ENCODE data around the gene PRSS22.

Gene PRSS22

GRCh38 chr16:2879854-2880508, 22.0 kb upstream of the PRSS22 start:
- TF ChIP-seq, protein P1, sequence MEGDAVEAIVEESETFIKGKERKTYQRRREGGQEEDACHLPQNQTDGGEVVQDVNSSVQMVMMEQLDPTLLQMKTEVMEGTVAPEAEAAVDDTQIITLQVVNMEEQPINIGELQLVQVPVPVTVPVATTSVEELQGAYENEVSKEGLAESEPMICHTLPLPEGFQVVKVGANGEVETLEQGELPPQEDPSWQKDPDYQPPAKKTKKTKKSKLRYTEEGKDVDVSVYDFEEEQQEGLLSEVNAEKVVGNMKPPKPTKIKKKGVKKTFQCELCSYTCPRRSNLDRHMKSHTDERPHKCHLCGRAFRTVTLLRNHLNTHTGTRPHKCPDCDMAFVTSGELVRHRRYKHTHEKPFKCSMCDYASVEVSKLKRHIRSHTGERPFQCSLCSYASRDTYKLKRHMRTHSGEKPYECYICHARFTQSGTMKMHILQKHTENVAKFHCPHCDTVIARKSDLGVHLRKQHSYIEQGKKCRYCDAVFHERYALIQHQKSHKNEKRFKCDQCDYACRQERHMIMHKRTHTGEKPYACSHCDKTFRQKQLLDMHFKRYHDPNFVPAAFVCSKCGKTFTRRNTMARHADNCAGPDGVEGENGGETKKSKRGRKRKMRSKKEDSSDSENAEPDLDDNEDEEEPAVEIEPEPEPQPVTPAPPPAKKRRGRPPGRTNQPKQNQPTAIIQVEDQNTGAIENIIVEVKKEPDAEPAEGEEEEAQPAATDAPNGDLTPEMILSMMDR (IDR thresholded peaks at IDR 0.05; ENCODE audit: borderline replicate concordance, insufficient read depth, low read depth, low read length): no peak
- H3K4me3 ChIP-seq (ENCODE audit: low read depth, low read length): no peak overlapping the region

DNA sequence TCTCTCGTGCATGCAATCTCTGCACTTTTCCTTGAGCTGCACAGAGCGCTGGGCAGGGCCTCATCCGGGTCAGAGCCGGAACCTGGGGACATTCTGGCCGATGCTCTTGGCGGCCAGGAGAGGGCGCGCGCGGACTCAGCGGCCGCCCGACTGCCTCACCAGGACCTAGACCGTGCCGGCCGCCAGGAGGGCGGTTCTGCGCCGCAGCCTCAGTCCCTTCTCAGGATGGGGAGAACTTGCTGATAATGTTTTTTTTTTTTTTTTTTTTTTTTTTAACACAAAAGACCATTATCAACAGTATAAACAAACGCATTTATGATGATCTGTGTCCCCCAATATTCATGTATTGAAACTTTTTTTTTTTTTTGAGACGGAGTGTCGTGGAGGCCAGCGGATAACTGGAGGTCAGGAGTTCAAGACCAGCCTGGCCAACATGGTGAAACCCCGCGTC, 17.0 kb upstream of the PRSS22 start:
- TF ChIP-seq, protein P1 (IDR thresholded peaks at IDR 0.05; ENCODE audit: borderline replicate concordance, insufficient read depth, low read depth, low read length): peak; percentile 96
- no peak overlapping the region for H3K4me3 ChIP-seq (ENCODE audit: low read depth, low read length)

GRCh38 chr16:2874032-2874911, 16.3 kb upstream of the PRSS22 start:
- H3K4me3 ChIP-seq (ENCODE audit: low read depth, low read length): no peak overlapping the region

DNA sequence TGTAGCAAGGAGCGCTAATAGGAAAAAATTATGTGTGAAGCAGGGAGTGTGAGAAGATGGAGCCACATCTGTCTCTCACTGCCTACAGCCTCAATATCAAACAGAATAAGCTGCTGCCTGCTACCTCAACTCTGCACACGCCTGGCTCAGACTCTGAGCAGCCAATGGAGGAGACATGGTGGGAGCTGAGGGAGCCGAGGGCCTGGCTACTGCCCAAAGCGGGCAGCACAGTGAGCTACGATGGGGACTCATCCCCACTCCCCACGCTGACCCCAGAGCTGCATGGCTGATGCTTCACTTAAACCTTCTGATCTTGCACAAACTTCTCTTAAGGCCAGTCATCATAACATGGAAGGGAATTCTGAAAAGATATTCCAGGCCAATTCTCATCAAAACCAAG, 14.0 kb upstream of the PRSS22 start:
- TF ChIP-seq, protein P1 (IDR thresholded peaks at IDR 0.05; ENCODE audit: borderline replicate concordance, insufficient read depth, low read depth, low read length): no peak
- H3K4me3 ChIP-seq (ENCODE audit: low read depth, low read length): no peak overlapping the region

More at GRCh38 chr16:2874032-2874911, 16.3 kb upstream of the PRSS22 start:
- TF ChIP-seq, protein P1 (IDR thresholded peaks at IDR 0.05; ENCODE audit: borderline replicate concordance, insufficient read depth, low read depth, low read length): no peak

DNA sequence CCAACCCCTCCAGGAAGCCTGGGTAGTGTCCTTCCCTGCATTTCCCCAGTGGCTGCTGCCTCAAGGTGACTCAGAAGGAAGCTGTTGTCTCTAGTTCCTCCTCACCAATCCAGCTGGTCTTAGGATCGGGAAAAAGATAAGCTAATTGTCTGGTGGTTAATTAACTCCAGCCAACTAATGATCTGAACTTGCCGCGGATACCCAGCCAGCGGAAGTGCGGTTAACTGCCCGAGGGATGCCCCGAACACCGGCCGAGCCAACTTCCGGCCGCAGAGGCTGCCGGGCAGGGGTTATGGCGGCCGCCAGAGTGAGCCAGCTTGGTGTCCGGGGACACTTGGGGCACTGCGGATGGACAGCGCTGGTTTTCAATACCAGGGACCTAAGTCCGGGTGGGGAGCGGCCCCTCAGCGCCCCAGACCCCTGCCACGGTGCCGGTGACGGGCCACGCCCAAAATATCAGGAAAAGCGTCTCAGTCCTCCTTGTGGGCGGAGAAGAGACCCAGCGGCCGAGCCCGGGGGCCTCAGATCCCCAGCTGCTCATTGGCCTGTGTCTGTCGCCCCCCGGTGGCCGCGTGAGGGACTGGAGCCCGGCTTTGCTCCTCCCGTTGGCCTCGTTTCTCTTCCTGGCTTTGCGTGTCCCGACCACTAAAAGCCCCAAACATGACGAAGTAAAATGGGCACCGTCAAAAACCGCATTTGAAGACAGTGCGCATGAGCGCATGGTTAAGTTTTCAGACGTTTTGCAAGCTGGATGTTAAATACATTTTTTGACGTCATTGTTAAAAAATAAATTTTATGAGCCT, 10.2 kb upstream of the PRSS22 start:
- TF ChIP-seq, protein P1 (IDR thresholded peaks at IDR 0.05; ENCODE audit: borderline replicate concordance, insufficient read depth, low read depth, low read length): peak; percentile 96
- peak overlapping the region; percentile 76 for H3K4me3 ChIP-seq (ENCODE audit: low read depth, low read length)

GRCh38 chr16:2867661-2867986, 9.7 kb upstream of the PRSS22 start:
- H3K4me3 ChIP-seq (ENCODE audit: low read depth, low read length): peak overlapping the region; percentile 76
- TF ChIP-seq, protein P1 (IDR thresholded peaks at IDR 0.05; ENCODE audit: borderline replicate concordance, insufficient read depth, low read depth, low read length): no peak

Measured in GM12875 (cell line).